22Rv1 (cell line): ENCODE measurements around the gene MPZL2.
"Not testable (repeated sequence)": the region's sequence is repeated elsewhere in the genome, so short reads cannot be mapped to it uniquely, and the experiment has no call there.

Experiments
- H3K27ac ChIP-seq: fragments of 450-650 bp; 2 replicates; pipeline ENCODE4 v1.5.1; 2017
- CTCF ChIP-seq: fragments of 450-650 bp; IDR thresholded peaks from 2 replicates; pipeline ENCODE4 v1.5.1; 2017; ENCODE audit warnings: mild to moderate bottlenecking
- ZFX ChIP-seq: fragments of 450-650 bp; IDR thresholded peaks from 2 replicates; pipeline ENCODE4 v1.6.1; 2017; ENCODE audit warnings: antibody characterized with exemption, borderline replicate concordance

Gene MPZL2

GRCh38 chr11:118263695-118264568 is at the start of gene MPZL2:
Gene MPZL2, minus strand, starts transcription at chr11:118264297. Its CDS starts 144 bp downstream, at chr11:118264153.
- peak within 1 kb of the TSS; percentile 85 for H3K27ac ChIP-seq

GRCh38 chr11:118313242-118313641 is 49.1 kb upstream of the MPZL2 start:
- no peak overlapping the region for H3K27ac ChIP-seq
- TF ChIP-seq ZFX: no peak

More at GRCh38 chr11:118263695-118264568, at the start of gene MPZL2:
- TF ChIP-seq CTCF (peak; percentile 40), ZFX (no peak)

- H3K27ac ChIP-seq: no peak overlapping the region
- no peak for TF ChIP-seq ZFX
- no peak for TF ChIP-seq CTCF
Measured at GRCh38 chr11:118312328-118312727, 48.2 kb upstream of the MPZL2 start.

- TF ChIP-seq CTCF: no peak
- TF ChIP-seq ZFX: no peak
- no peak overlapping the region for H3K27ac ChIP-seq
Measured at GRCh38 chr11:118311518-118311917, 47.4 kb upstream of the MPZL2 start.

- TF ChIP-seq CTCF (no peak), ZFX (no peak)
- H3K27ac ChIP-seq: no peak overlapping the region
Measured at GRCh38 chr11:118310781-118311485, 46.8 kb upstream of the MPZL2 start.

- no peak overlapping the region for H3K27ac ChIP-seq
- no peak for TF ChIP-seq CTCF
Measured at GRCh38 chr11:118310271-118310670, 46.2 kb upstream of the MPZL2 start.

GRCh38 chr11:118308995-118309528 is 45.0 kb upstream of the MPZL2 start:
- H3K27ac ChIP-seq: not testable (repeated sequence)

GRCh38 chr11:118306556-118306955 is 42.5 kb upstream of the MPZL2 start:
- TF ChIP-seq ZFX: no peak
- TF ChIP-seq CTCF: no peak
- no peak overlapping the region for H3K27ac ChIP-seq
